ENCODE measurements around the gene SKP1. TPM values are rescaled to one million over a fixed set of nuclear protein-coding genes. Genes with fewer than 3 reads are reported as not detected.

Gene SKP1
- total RNA-seq, 1 donor from 2014 or later = 506 TPM

- Histone ChIP-seq H3K27ac (replicated peaks) (no peak overlapping the region), H3K27me3 (ENCODE audit: low read depth) (peaks cover 30% of the 10 kb centered on the region), H3K9me3 (replicated peaks) (no peaks in the 10 kb centered on the region), H3K4me3 (no peak overlapping the region), H3K4me1 (peaks cover 26% of the 10 kb centered on the region), H3K36me3 (no peaks in the 10 kb centered on the region)
- DNase-seq = no peak
- intact Hi-C loops (cut with micrococcal nuclease) = no loop called here
- no peak for TF ChIP-seq CTCF (IDR thresholded peaks at IDR 0.05; ENCODE audit: borderline replicate concordance)
These were observed 64.8 kb downstream of the SKP1 start for GRCh38 chr5:134111741-134112647.

GRCh38 chr5:134110382-134110781, 66.4 kb downstream of the SKP1 start:
- DNase-seq = no peak
- TF ChIP-seq CTCF (IDR thresholded peaks at IDR 0.05; ENCODE audit: borderline replicate concordance) = no peak
- Histone ChIP-seq H3K27ac (replicated peaks) (no peak overlapping the region), H3K4me3 (no peak overlapping the region), H3K36me3 (no peaks in the 10 kb centered on the region), H3K27me3 (ENCODE audit: low read depth) (peaks cover 30% of the 10 kb centered on the region), H3K4me1 (peaks cover 18% of the 10 kb centered on the region), H3K9me3 (replicated peaks) (no peaks in the 10 kb centered on the region)
- intact Hi-C loops (cut with micrococcal nuclease) = no loop called here

- intact Hi-C loops (cut with micrococcal nuclease) = no loop called here
- Histone ChIP-seq H3K27me3 (ENCODE audit: low read depth) (peaks cover 19% of the 10 kb centered on the region), H3K4me1 (peaks cover 10% of the 10 kb centered on the region), H3K27ac (replicated peaks) (no peak overlapping the region), H3K9me3 (replicated peaks) (no peaks in the 10 kb centered on the region), H3K4me3 (no peak overlapping the region), H3K36me3 (no peaks in the 10 kb centered on the region)
- DNase-seq = no peak
- no peak for TF ChIP-seq CTCF (IDR thresholded peaks at IDR 0.05; ENCODE audit: borderline replicate concordance)
These were observed 69.0 kb downstream of the SKP1 start for GRCh38 chr5:134107779-134108178.

GRCh38 chr5:134106991-134107701, 69.6 kb downstream of the SKP1 start:
- Histone ChIP-seq H3K36me3 (no peaks in the 10 kb centered on the region), H3K27me3 (ENCODE audit: low read depth) (peaks cover 12% of the 10 kb centered on the region), H3K4me3 (no peak overlapping the region), H3K9me3 (replicated peaks) (no peaks in the 10 kb centered on the region), H3K27ac (replicated peaks) (no peak overlapping the region), H3K4me1 (peaks cover 12% of the 10 kb centered on the region)
- intact Hi-C loops (cut with micrococcal nuclease) = no loop called here
- no peak for TF ChIP-seq CTCF (IDR thresholded peaks at IDR 0.05; ENCODE audit: borderline replicate concordance)
- no peak for DNase-seq

- DNase-seq = no peak
- Histone ChIP-seq H3K4me3 (no peak overlapping the region), H3K4me1 (peaks cover 18% of the 10 kb centered on the region), H3K9me3 (replicated peaks) (no peaks in the 10 kb centered on the region), H3K27me3 (ENCODE audit: low read depth) (no peaks in the 10 kb centered on the region), H3K36me3 (no peaks in the 10 kb centered on the region), H3K27ac (replicated peaks) (no peak overlapping the region)
- intact Hi-C loops (cut with micrococcal nuclease) = no loop called here
- TF ChIP-seq CTCF (IDR thresholded peaks at IDR 0.05; ENCODE audit: borderline replicate concordance) = no peak
These were observed 72.6 kb downstream of the SKP1 start for GRCh38 chr5:134103998-134104654.

Measured in left ventricle myocardium inferior (tissue), 1 donor.